PC-3 (cell line): Measurements from ENCODE around the gene BIRC5. TPM values are rescaled to one million over a fixed set of nuclear protein-coding genes. Genes with fewer than 3 reads are reported as not detected.

Experiments
- ATAC-seq: fragments of 200-7000 bp; cut with Tn5 transposase; 2 replicates; pipeline ENCODE4 v1.9.1; 2020; ENCODE audit warnings: mild to moderate bottlenecking, moderate library complexity
- BruUV-seq: library from RNA; stranded (reverse); fragments of 400-500 nt; replicated peaks from 2 replicates; lab custom pipeline; 2021; lab: Mats Ljungman, UMichigan
- CTCF ChIA-PET: fragments of 300-600 bp; sonication (Branson Sonifier 250); formaldehyde crosslinking; loops from one replicate; lab custom pipeline; 2022; ENCODE audit warnings: antibody characterized with exemption; lab: Charles Lee
- POLR2A ChIA-PET: fragments of 300-600 bp; sonication (Branson Sonifier 250); formaldehyde crosslinking; loops from one replicate; lab custom pipeline; 2022; ENCODE audit warnings: antibody characterized with exemption; ENCODE audit not compliant: unreplicated experiment; lab: Charles Lee
- DNase-seq: peaks from one replicate; pipeline ENCODE4 v3.0.0-alpha.2; 2015
- H2AFZ ChIP-seq: fragments of 300-600 bp; sonication (generic); 2 replicates; pipeline ENCODE4 v1.6.0; 2016; ENCODE audit warnings: antibody characterized with exemption, low read length
- H3F3A ChIP-seq: fragments of 300-600 bp; sonication (generic); one replicate; pipeline ENCODE4 v1.6.0; 2017; ENCODE audit warnings: antibody characterized with exemption, low read length, control low read depth, mild to moderate bottlenecking; ENCODE audit not compliant: unreplicated experiment
- H3K27ac ChIP-seq: fragments of 300-600 bp; sonication (generic); 2 replicates; pipeline ENCODE4 v1.5.1; 2016; ENCODE audit warnings: mild to moderate bottlenecking, low read length
- H3K27me3 ChIP-seq: fragments of 300-600 bp; sonication (generic); 2 replicates; pipeline ENCODE4 v1.6.1; 2016; ENCODE audit warnings: low read length, mixed read lengths
- H3K36me3 ChIP-seq: fragments of 300-600 bp; sonication (generic); 2 replicates; pipeline ENCODE4 v1.6.1; 2016; ENCODE audit warnings: low read depth, mixed run types, low read length, mixed read lengths
- H3K4me1 ChIP-seq: fragments of 300-600 bp; sonication (generic); 2 replicates; pipeline ENCODE4 v1.5.1; 2016; ENCODE audit warnings: low read length; ENCODE audit not compliant: insufficient read depth
- H3K4me2 ChIP-seq: fragments of 300-600 bp; sonication (generic); 2 replicates; pipeline ENCODE4 v1.6.0; 2016; ENCODE audit warnings: low read length
- H3K4me3 ChIP-seq: fragments of 300-600 bp; sonication (generic); 2 replicates; pipeline ENCODE4 v1.5.1; 2016; ENCODE audit warnings: mild to moderate bottlenecking, low read length, mixed read lengths
- H3K79me2 ChIP-seq: fragments of 300-600 bp; sonication (generic); 2 replicates; pipeline ENCODE4 v1.6.1; 2017; ENCODE audit warnings: low read length, mixed read lengths
- H3K9ac ChIP-seq: fragments of 300-600 bp; sonication (generic); 2 replicates; pipeline ENCODE4 v1.6.0; 2016; ENCODE audit warnings: mild to moderate bottlenecking, low read length
- H3K9me2 ChIP-seq: fragments of 300-600 bp; sonication (generic); replicated peaks from 2 replicates; pipeline ENCODE4 v1.6.1; 2016; ENCODE audit warnings: mixed run types, low read length, mixed read lengths
- H3K9me3 ChIP-seq: fragments of 300-600 bp; sonication (generic); 2 replicates; pipeline ENCODE4 v1.6.1; 2016; ENCODE audit warnings: low read length, mixed read lengths
- H4K20me1 ChIP-seq: fragments of 300-600 bp; sonication (generic); 2 replicates; pipeline ENCODE4 v1.6.1; 2016; ENCODE audit warnings: low read length, mixed read lengths
- EZH2 ChIP-seq: fragments of 300-600 bp; sonication (generic); IDR thresholded peaks from one replicate; pipeline ENCODE4 v1.6.1; 2017; ENCODE audit warnings: antibody characterized with exemption, mild to moderate bottlenecking, low read length; ENCODE audit not compliant: unreplicated experiment
- EZH2phosphoT487 ChIP-seq: fragments of 300-600 bp; sonication (generic); IDR thresholded peaks from 2 replicates; pipeline ENCODE4 v1.6.1; 2018; ENCODE audit warnings: mild to moderate bottlenecking, antibody characterized with exemption, low read length, borderline replicate concordance
- intact Hi-C: fragments of 100-400 bp; cut with micrococcal nuclease; formaldehyde crosslinking; loops from 2 replicates; pipeline ENCODE4 v1.9.0; 2023
- total RNA-seq: library from RNA; depleted of rRNA; stranded (reverse); fragments of >200 nt; gene quantifications from 2 replicates; pipeline ENCODE4 v1.2.3, GENCODE V29; 2014
- TF ChIP-seq, protein P1 (sequence below): fragments of 300-600 bp; sonication (generic); conservative IDR thresholded peaks from 2 replicates; pipeline ENCODE4 v1.5.1; 2017; ENCODE audit warnings: antibody characterized with exemption, low read depth, mild to moderate bottlenecking, low read length

Gene BIRC5
- total RNA-seq, 1 experiment from 2014 or later, result 304 TPM

DNA sequence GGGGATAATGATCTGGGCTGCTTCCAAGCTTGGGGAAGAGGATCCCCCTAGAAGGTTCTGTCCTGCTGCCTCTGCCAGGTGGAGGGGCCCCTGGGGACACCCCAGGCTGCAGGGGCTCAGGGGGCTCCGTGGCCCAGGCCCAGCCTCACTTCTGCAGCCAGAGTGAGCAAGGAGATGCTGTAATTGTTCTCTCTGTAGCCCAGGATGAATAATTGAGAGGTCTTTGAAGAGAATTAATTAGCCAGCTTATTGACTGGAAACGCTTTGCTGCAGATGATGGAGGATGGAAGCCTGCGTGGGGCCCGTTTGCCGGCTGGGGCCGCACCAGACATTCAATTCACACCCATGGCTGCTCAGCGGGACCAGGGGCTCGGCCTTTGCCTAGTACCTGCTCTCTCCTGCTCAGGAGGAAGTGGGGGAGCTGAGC, 55.9 kb downstream of the BIRC5 start:
- no peaks in the 10 kb centered on the region for H3K9me3 ChIP-seq
- no peak for DNase-seq
- H3K36me3 ChIP-seq, result no peaks in the 10 kb centered on the region
- H3K4me1 ChIP-seq, result peaks cover 6% of the 10 kb centered on the region; the same call in 1 of the 2 replicates
- no peak overlapping the region for H3K4me3 ChIP-seq
- no peak overlapping the region for H3K27ac ChIP-seq
- H3K9ac ChIP-seq, result no peak overlapping the region
- H3K79me2 ChIP-seq, result no peaks in the 10 kb centered on the region
- H4K20me1 ChIP-seq, result no peaks in the 10 kb centered on the region
- ChIA-PET CTCF (no interaction called here), POLR2A (no interaction called here)
- H3F3A ChIP-seq, result no peaks in the 10 kb centered on the region
- no peak overlapping the region for H2AFZ ChIP-seq
- BruUV-seq, result no TSS peak
- ATAC-seq, result no peak
- H3K4me2 ChIP-seq, result no peak overlapping the region
- no peaks in the 10 kb centered on the region for H3K9me2 ChIP-seq
- intact Hi-C loops, result no loop called here
- TF ChIP-seq, protein P1, sequence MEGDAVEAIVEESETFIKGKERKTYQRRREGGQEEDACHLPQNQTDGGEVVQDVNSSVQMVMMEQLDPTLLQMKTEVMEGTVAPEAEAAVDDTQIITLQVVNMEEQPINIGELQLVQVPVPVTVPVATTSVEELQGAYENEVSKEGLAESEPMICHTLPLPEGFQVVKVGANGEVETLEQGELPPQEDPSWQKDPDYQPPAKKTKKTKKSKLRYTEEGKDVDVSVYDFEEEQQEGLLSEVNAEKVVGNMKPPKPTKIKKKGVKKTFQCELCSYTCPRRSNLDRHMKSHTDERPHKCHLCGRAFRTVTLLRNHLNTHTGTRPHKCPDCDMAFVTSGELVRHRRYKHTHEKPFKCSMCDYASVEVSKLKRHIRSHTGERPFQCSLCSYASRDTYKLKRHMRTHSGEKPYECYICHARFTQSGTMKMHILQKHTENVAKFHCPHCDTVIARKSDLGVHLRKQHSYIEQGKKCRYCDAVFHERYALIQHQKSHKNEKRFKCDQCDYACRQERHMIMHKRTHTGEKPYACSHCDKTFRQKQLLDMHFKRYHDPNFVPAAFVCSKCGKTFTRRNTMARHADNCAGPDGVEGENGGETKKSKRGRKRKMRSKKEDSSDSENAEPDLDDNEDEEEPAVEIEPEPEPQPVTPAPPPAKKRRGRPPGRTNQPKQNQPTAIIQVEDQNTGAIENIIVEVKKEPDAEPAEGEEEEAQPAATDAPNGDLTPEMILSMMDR, result no peak
- no peak for TF ChIP-seq EZH2
- no peak for TF ChIP-seq EZH2phosphoT487
- H3K27me3 ChIP-seq, result 0 out of 2 replicates have a peak, but pooled peaks cover 4% of the 10 kb centered on the region

DNA sequence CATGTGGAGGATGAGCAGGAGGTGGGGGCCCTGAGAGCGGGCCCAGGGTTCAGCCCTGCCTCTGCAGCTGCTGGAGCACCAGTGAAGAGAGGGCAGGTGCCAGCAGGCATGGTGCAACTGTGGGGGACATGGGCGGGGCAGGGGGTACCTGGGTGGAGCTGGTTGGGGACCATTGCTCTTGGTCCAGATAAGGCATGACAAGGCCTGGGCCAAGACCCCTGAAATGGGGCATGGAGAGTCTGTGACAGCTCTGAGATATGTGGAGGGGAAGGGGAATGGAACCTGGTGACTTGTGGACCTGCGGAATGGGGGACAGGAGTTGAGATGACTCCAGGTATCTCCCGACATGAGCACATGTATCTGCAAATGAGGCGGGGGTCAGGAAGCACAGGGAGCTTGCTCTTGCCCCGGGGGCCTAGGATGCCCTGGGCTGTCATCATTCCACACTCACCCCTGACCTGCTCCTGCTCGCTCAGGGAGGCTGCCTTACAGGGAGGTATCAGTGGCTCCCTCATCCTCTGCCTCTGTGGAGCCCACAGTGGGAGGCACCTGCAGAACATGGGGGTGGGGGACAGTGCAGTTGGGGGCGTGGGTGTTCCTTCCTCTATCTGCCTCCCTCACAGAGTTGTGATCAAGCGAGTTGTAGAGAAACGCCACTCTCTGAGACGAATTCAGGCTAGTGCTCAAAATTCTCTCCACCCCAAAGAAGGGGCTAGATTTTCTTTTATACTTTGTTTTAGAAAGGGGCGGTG, 57.5 kb downstream of the BIRC5 start:
- DNase-seq (no peak), ATAC-seq (no peak)
- ChIA-PET POLR2A (no interaction called here), CTCF (interaction anchor here (0.6 kb wide), 1 partner anchor 73 kb away, joined by 3 read pairs; no protein-coding TSS in a partner anchor)
- TF ChIP-seq EZH2, result no peak
- TF ChIP-seq, protein P1, result no peak
- H3F3A ChIP-seq, result no peaks in the 10 kb centered on the region
- H3K27ac ChIP-seq, result no peak overlapping the region
- no peak overlapping the region for H3K4me2 ChIP-seq
- no peaks in the 10 kb centered on the region for H3K36me3 ChIP-seq
- no peaks in the 10 kb centered on the region for H4K20me1 ChIP-seq
- intact Hi-C loops, result no loop called here
- no peaks in the 10 kb centered on the region for H3K9me2 ChIP-seq
- no peak overlapping the region for H2AFZ ChIP-seq
- H3K4me3 ChIP-seq, result no peak overlapping the region
- no peaks in the 10 kb centered on the region for H3K79me2 ChIP-seq
- peaks cover 6% of the 10 kb centered on the region; the same call in 1 of the 2 replicates for H3K4me1 ChIP-seq
- no peak overlapping the region for H3K9ac ChIP-seq
- 0 out of 2 replicates have a peak, but pooled peaks cover 4% of the 10 kb centered on the region for H3K27me3 ChIP-seq
- no TSS peak for BruUV-seq
- no peaks in the 10 kb centered on the region for H3K9me3 ChIP-seq
